Kidney (tissue), 14 donors: Measurements from ENCODE around the gene SENP8. TPM values are rescaled to one million over a fixed set of nuclear protein-coding genes. Genes with fewer than 3 reads are reported as not detected.

ENCODE experiments used
- DNase-seq, 5 donors: peaks; one replicate each; pipeline ENCODE4 v3.0.0-alpha.2; 2013 to 2020
- FAIRE-seq: peaks from 2 replicates; lab custom pipeline; 2012; peaks lifted over from hg19 to GRCh38; lab: Jason Lieb, UNC
- H3K27ac ChIP-seq, 2 donors: one replicate each; pipeline ENCODE4 v1.7.0; 2013; ENCODE audit warnings: low read depth in 2 of 2, low read length in 2 of 2, inconsistent platforms in 1 of 2
- H3K27me3 ChIP-seq: one replicate; pipeline ENCODE4 v1.7.1; 2013; ENCODE audit warnings: low read length, inconsistent platforms; ENCODE audit not compliant: control insufficient read depth, insufficient read depth
- H3K36me3 ChIP-seq, 3 donors: one replicate each; pipeline versions ENCODE4 v1.7.0 to v1.7.1; 2013; ENCODE audit warnings: low read length in 3 of 3, control low read depth in 1 of 3, inconsistent platforms in 1 of 3; ENCODE audit not compliant: insufficient read depth in 3 of 3, control insufficient read depth in 2 of 3
- H3K4me1 ChIP-seq, 3 donors: one replicate each; pipeline versions ENCODE4 v1.7.0 to v1.7.1; 2013; ENCODE audit warnings: low read length in 3 of 3, inconsistent platforms in 1 of 3, low read depth in 1 of 3; ENCODE audit not compliant: control insufficient read depth in 2 of 3, insufficient read depth in 2 of 3
- H3K4me3 ChIP-seq, 3 donors: one replicate each; pipeline versions ENCODE4 v1.7.0 to v1.8.1; 2013; ENCODE audit warnings: low read length in 3 of 3, control low read depth in 1 of 3, inconsistent platforms in 1 of 3
- H3K9ac ChIP-seq, 3 donors: one replicate each; pipeline versions ENCODE4 v1.7.0 to v1.7.1; 2013; ENCODE audit warnings: low read length in 3 of 3, control low read depth in 1 of 3, inconsistent platforms in 1 of 3
- H3K9me3 ChIP-seq, 3 donors: one replicate each; pipeline versions ENCODE4 v1.7.0 to v1.7.1; 2013; ENCODE audit warnings: low read length in 3 of 3, control low read depth in 1 of 3, inconsistent platforms in 1 of 3; ENCODE audit not compliant: control insufficient read depth in 2 of 3, insufficient read depth in 1 of 3
- CTCF ChIP-seq: IDR thresholded peaks from 3 replicates; pipeline ENCODE4 v1.5.1; 2012; ENCODE audit warnings: mild to moderate bottlenecking, moderate library complexity, borderline replicate concordance; ENCODE audit not compliant: insufficient read depth; ENCODE audit errors: extremely low read depth
- intact Hi-C: fragments of 100-400 bp; cut with DNase I; formaldehyde crosslinking; loops from one replicate; pipeline ENCODE4 v1.11.1; 2022
- polyA plus RNA-seq: library from polyadenylated mRNA; stranded (reverse); fragments of 350-450 nt; fragmentation: Illumina TruSeq; extraction: RNeasy Lipid Tissue Mini Kit (QIAGEN cat#74804); gene quantifications from one replicate; pipeline ENCODE4 v1.2.3, GENCODE V29; 2014; ENCODE audit warnings: low read depth, low replicate concordance; ENCODE audit not compliant: insufficient read depth
- total RNA-seq: library from RNA; stranded (reverse); fragmentation: NEBNext Ultra II Directional; extraction: Animal tissue kit (Norgen Biotek cat#: 25700); gene quantifications from one replicate; pipeline ENCODE4 v1.2.1, GENCODE V29; 2021
- donor health status: control.
- donor health status: control.
- donor health status: control.
- donor health status: control.
- donor health status: control.
- donor health status: DM: yes; HTN: yes; CAD: no.
- donor health status: Normal renal cell carcinoma (clear cell type).

Gene SENP8
- total and polyA plus RNA-seq, 2 donors from 2014 or later: 4.8 to 5.6 TPM

GRCh38 chr15:72117486-72118016, 652 bp upstream of the SENP8 start:
- FAIRE-seq: no peak
- intact Hi-C loops: no loop called here
- peak overlapping the region; percentile 93 to 100 (median 98) for H3K4me3 ChIP-seq

GRCh38 chr15:72124218-72124617, 6.0 kb downstream of the SENP8 start:
- DNase-seq (no peak), FAIRE-seq (peak; percentile 72)
- Histone ChIP-seq H3K4me3 (no peak overlapping the region), H3K9ac (no peak overlapping the region), H3K36me3 (no peaks in the 10 kb centered on the region), H3K27me3 (no peaks in the 10 kb centered on the region), H3K4me1 (peaks cover 0 to 9% (median 0%) of the 10 kb centered on the region in 3 donors), H3K27ac (no peak overlapping the region), H3K9me3 (no peaks in the 10 kb centered on the region)
- intact Hi-C loops: no loop called here
- TF ChIP-seq CTCF: no peak

More at GRCh38 chr15:72117486-72118016, 652 bp upstream of the SENP8 start:
- Histone ChIP-seq H3K9me3 (no peaks in the 10 kb centered on the region), H3K27ac (peak overlapping the region; percentile 97 to 99), H3K9ac (peak overlapping the region; percentile 28 to 96 (median 91)), H3K27me3 (no peaks in the 10 kb centered on the region), H3K4me1 (peaks cover 2 to 21% (median 8%) of the 10 kb centered on the region in 3 donors), H3K36me3 (no peaks in the 10 kb centered on the region)
- TF ChIP-seq CTCF: no peak
- DNase-seq: peak in 1 of 5 donors; percentile 95

GRCh38 chr15:72127724-72128322, 9.6 kb downstream of the SENP8 start:
- no peaks in the 10 kb centered on the region for H3K27me3 ChIP-seq
- H3K9ac ChIP-seq: no peak overlapping the region
- DNase-seq (no peak), FAIRE-seq (no peak)
- intact Hi-C loops: no loop called here
- TF ChIP-seq CTCF: no peak
- no peaks in the 10 kb centered on the region for H3K36me3 ChIP-seq
- no peak overlapping the region for H3K27ac ChIP-seq
- peaks cover 0 to 11% (median 0%) of the 10 kb centered on the region in 3 donors for H3K4me1 ChIP-seq
- H3K4me3 ChIP-seq: no peak overlapping the region
- H3K9me3 ChIP-seq: no peaks in the 10 kb centered on the region
